Transverse colon (tissue), 4 donors: ENCODE data around the gene POR. TPM values are rescaled to one million over a fixed set of nuclear protein-coding genes. Genes with fewer than 3 reads are reported as not detected.

ENCODE experiments used
- DNase-seq: peaks from one replicate; pipeline ENCODE4 v3.0.0-alpha.2; 2019
- H3K27ac ChIP-seq, 4 donors: fragments of 200-600 bp; sonication (generic); 2 replicates each; pipeline ENCODE4 v1.5.1; 2016 to 2018; ENCODE audit warnings: inconsistent platforms in 4 of 4
- H3K27me3 ChIP-seq: fragments of 200-600 bp; sonication (generic); 2 replicates; pipeline ENCODE4 v1.5.1; 2017; ENCODE audit warnings: inconsistent platforms
- H3K36me3 ChIP-seq, 4 donors: fragments of 200-600 bp; sonication (generic); 2 replicates each; pipeline ENCODE4 v1.5.1; 2017 to 2019; ENCODE audit warnings: inconsistent platforms in 4 of 4
- H3K4me1 ChIP-seq, 4 donors: fragments of 200-600 bp; sonication (generic); 2 replicates each; pipeline ENCODE4 v1.5.1; 2017 to 2020; ENCODE audit warnings: inconsistent platforms in 4 of 4
- H3K4me3 ChIP-seq, 4 donors: fragments of 200-600 bp; sonication (generic); 1 replicate in 1 of 4; 2 replicates in 3 of 4; pipeline versions ENCODE4 v1.5.1 to v1.6.1; 2017 to 2019; ENCODE audit warnings: inconsistent platforms in 4 of 4
- H3K9me3 ChIP-seq, 2 donors: fragments of 200-600 bp; sonication (generic); 2 replicates each; pipeline ENCODE4 v1.5.1; 2017 to 2019; ENCODE audit warnings: inconsistent platforms in 2 of 2
- EP300 ChIP-seq: sonication (generic); formaldehyde crosslinking; IDR thresholded peaks from one replicate; pipeline ENCODE4 v1.6.1; 2017; ENCODE audit warnings: antibody characterized with exemption, low read depth
- POLR2A ChIP-seq: fragments of 450-650 bp; IDR thresholded peaks from one replicate; pipeline ENCODE4 v1.6.1; 2016; ENCODE audit warnings: antibody characterized with exemption, mild to moderate bottlenecking, moderate library complexity
- POLR2AphosphoS5 ChIP-seq, 3 donors: sonication (generic); formaldehyde crosslinking; IDR thresholded peaks; one replicate each; pipeline ENCODE4 v1.6.1; 2016; ENCODE audit warnings: antibody characterized with exemption in 3 of 3
- WGBS, 2 donors: methylation state at CpG; one replicate each; pipeline ENCODE4 v1.1.5; 2018; ENCODE audit warnings: low coverage in 1 of 2; 5-methylcytosine and 5-hydroxymethylcytosine counted together
- in situ Hi-C, 4 donors: fragments of 200-750 bp; cut with MboI; loops; one replicate each; pipeline versions ENCODE4 v1.15.0 to v1.15.1; 2017; ENCODE audit warnings: low sequenced_read_pairs in 3 of 4, low pct_ligation_motif_present in 1 of 4, low pct_unique_long_range_greater_than_20kb in 1 of 4
- intact Hi-C: fragments of 100-400 bp; cut with DNase I; formaldehyde crosslinking; loops from one replicate; pipeline ENCODE4 v1.15.1; 2023; ENCODE audit warnings: low total_unique reads
- total RNA-seq, 4 donors: library from RNA; depleted of rRNA; stranded (reverse); fragments of >200 nt; gene quantifications; one replicate each; pipeline ENCODE4 v1.1.0, GENCODE V29; 2016
- TF ChIP-seq, protein P1 (sequence below), 5 experiments: fragments of 200-600 bp in 3 of 5; fragments of 450-650 bp in 2 of 5; sonication (generic) in 3 of 5; IDR thresholded peaks; 1 replicate in 2 of 5; 2 replicates in 3 of 5; pipeline ENCODE4 v1.5.1; 2016 to 2017; ENCODE audit warnings: antibody characterized with exemption in 5 of 5, inconsistent platforms in 3 of 5, mild to moderate bottlenecking in 2 of 5, moderate library complexity in 1 of 5

The POR gene
- total RNA-seq, 4 donors from 2014 or later = 95.9 to 200 (median 149) TPM

GRCh38 chr7:75967055-75967454 is 52.1 kb downstream of the POR start:
- WGBS, 2 donors = 82 to 83% methylated on average over 2 to 11 of the region's 11 CpGs
- in situ Hi-C loops (no loop called here), intact Hi-C loops (loop anchor here (10.0 kb wide), 1 partner anchor 52 kb away; the partner anchor contains the start of gene POR)
- Histone ChIP-seq H3K27me3 (no peaks in the 10 kb centered on the region), H3K4me3 (no peak overlapping the region), H3K9me3 (no peaks in the 10 kb centered on the region), H3K4me1 (peaks cover 15 to 53% (median 33%) of the 10 kb centered on the region in 4 donors), H3K36me3 (no peaks in the 10 kb centered on the region), H3K27ac (peak overlapping the region; percentile 79 to 85 (median 82))
- TF ChIP-seq POLR2A (no peak), POLR2AphosphoS5 (IDR thresholded peaks at IDR 0.05) (no peak), EP300 (no peak)
- TF ChIP-seq, protein P1, sequence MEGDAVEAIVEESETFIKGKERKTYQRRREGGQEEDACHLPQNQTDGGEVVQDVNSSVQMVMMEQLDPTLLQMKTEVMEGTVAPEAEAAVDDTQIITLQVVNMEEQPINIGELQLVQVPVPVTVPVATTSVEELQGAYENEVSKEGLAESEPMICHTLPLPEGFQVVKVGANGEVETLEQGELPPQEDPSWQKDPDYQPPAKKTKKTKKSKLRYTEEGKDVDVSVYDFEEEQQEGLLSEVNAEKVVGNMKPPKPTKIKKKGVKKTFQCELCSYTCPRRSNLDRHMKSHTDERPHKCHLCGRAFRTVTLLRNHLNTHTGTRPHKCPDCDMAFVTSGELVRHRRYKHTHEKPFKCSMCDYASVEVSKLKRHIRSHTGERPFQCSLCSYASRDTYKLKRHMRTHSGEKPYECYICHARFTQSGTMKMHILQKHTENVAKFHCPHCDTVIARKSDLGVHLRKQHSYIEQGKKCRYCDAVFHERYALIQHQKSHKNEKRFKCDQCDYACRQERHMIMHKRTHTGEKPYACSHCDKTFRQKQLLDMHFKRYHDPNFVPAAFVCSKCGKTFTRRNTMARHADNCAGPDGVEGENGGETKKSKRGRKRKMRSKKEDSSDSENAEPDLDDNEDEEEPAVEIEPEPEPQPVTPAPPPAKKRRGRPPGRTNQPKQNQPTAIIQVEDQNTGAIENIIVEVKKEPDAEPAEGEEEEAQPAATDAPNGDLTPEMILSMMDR (IDR thresholded peaks at IDR 0.05) = no peak
- no peak for DNase-seq

DNA sequence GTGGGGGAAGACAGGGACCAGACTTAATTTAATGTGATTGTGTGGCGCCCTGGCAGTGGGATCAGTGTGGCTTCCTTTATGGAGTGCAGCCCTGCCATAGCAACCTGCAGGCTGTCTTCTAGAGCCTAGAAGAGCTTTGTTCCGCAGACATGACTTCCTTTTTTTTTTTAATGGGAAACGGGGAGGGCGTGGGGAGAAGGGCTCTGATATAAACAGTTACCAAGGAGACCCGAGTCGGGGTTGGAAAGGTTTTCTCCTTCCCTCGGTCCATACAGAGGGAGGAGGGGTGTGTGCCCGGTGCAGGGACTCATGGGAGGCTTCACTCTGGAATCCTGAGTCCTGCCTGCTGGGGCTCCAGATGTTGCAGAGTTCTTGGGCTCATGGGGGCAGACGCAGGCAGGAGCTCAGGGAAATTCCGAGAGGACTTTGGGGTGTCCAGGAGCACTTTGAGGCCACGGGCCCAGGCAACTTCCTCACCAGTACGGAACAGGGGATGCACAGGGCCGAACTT is 52.6 kb downstream of the POR start:
- H3K9me3 ChIP-seq = no peaks in the 10 kb centered on the region
- no peaks in the 10 kb centered on the region for H3K27me3 ChIP-seq
- TF ChIP-seq POLR2AphosphoS5 (IDR thresholded peaks at IDR 0.05) (peak in 1 of 3 donors; percentile 31), POLR2A (no peak), EP300 (no peak)
- TF ChIP-seq, protein P1 (IDR thresholded peaks at IDR 0.05) = no peak
- in situ Hi-C loops = no loop called here
- 66 to 67% methylated on average over 1 to 13 of the region's 13 CpGs for WGBS, 2 donors
- no peak overlapping the region for H3K4me3 ChIP-seq
- peaks cover 15 to 55% (median 33%) of the 10 kb centered on the region in 4 donors for H3K4me1 ChIP-seq
- no peak for DNase-seq
- intact Hi-C loops = loop anchor here (10.0 kb wide), 1 partner anchor 53 kb away; the partner anchor contains the start of gene POR
- peak overlapping the region; percentile 79 to 85 (median 82) for H3K27ac ChIP-seq
- H3K36me3 ChIP-seq = no peaks in the 10 kb centered on the region

DNA sequence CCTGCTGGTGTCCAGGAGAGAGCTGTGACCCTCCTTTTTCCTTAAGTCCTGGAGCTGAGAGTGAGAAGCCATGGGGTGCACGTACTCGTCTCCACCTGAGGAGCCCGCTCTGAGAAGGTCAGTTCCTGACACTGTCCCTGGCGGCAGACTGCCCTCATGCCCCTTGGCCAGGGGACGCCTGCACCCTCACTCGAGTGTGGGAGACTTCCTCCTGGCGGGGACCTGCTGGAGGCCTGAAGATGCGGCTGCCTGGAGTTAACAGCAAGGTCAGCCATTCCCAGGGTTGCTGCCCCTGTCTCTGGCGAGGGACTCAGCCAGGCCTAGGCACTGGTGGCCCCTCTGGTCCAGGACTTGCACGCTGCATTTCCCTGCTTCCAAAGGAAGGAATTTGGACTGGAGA is 53.1 kb downstream of the POR start:
- in situ Hi-C loops = no loop called here
- H3K36me3 ChIP-seq = no peaks in the 10 kb centered on the region
- TF ChIP-seq POLR2A (no peak), POLR2AphosphoS5 (IDR thresholded peaks at IDR 0.05) (no peak), EP300 (no peak)
- TF ChIP-seq, protein P1 (IDR thresholded peaks at IDR 0.05) = no peak
- H3K4me3 ChIP-seq = no peak overlapping the region
- DNase-seq = no peak
- intact Hi-C loops = loop anchor here (10.0 kb wide), 1 partner anchor 53 kb away; the partner anchor contains the start of gene POR
- no peaks in the 10 kb centered on the region for H3K9me3 ChIP-seq
- WGBS, 2 donors = 80% methylated on average over 8 of the region's 10 CpGs; no CpG with 5 or more reads in 1 of the 2 donors
- no peaks in the 10 kb centered on the region for H3K27me3 ChIP-seq
- peak overlapping the region; percentile 79 to 85 (median 82) for H3K27ac ChIP-seq
- peaks cover 15 to 55% (median 33%) of the 10 kb centered on the region in 4 donors for H3K4me1 ChIP-seq

- DNase-seq = no peak
- H3K4me3 ChIP-seq = no peak overlapping the region
- H3K27me3 ChIP-seq = no peaks in the 10 kb centered on the region
- no peaks in the 10 kb centered on the region for H3K9me3 ChIP-seq
- 60 to 78% methylated on average over 1 to 12 of the region's 12 CpGs for WGBS, 2 donors
- peaks cover 0 to 6% (median 0%) of the 10 kb centered on the region in 4 donors for H3K36me3 ChIP-seq
- peaks cover 15 to 55% (median 33%) of the 10 kb centered on the region in 4 donors for H3K4me1 ChIP-seq
- intact Hi-C loops = loop anchor here (10.0 kb wide), 1 partner anchor 54 kb away; the partner anchor contains the start of gene POR
- in situ Hi-C loops = no loop called here
- TF ChIP-seq POLR2A = no peak
- no peak for TF ChIP-seq POLR2AphosphoS5 (IDR thresholded peaks at IDR 0.05)
- TF ChIP-seq, protein P1 (IDR thresholded peaks at IDR 0.05) = no peak
- no peak for TF ChIP-seq EP300
- peak overlapping the region; percentile 79 to 85 (median 82) for H3K27ac ChIP-seq
These were observed 53.6 kb downstream of the POR start for GRCh38 chr7:75968561-75969001.
